Iris pigment epithelial cell (primary cell): ENCODE data around the gene ASPG.

Experiments
- DNase-seq: peaks from one replicate; pipeline ENCODE4 v3.0.0-alpha.2; 2011; ENCODE audit warnings: low read depth

Gene ASPG

GRCh38 chr14:104163541-104163940 is 78.0 kb downstream of the ASPG start:
- DNase-seq = no peak

- DNase-seq = no peak
Observed at GRCh38 chr14:104164041-104164440, 78.5 kb downstream of the ASPG start.

DNA sequence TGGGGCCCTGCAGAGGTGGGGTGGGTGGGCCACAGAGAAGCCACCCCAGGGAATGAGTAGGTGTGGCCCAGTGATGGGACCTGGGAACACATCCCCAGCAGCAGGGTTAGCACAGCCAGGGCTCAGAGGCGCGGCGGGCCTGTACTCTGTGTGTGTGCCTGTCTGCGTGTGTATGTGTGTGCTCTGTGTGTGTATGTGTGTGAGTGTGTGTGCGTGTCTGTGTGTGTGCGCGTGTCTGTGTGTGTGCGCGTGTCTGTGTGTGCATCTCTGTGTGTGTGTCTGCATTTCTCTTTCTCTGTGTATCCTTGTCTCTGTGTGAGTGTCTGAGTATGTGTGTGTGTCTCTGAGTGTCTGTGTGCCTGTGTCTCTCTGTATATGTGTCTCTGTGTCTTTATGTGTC is 79.0 kb downstream of the ASPG start:
- no peak for DNase-seq
